Esophagus mucosa (tissue), 1 donor: ENCODE data around the gene PTPRF. TPM values are rescaled to one million over a fixed set of nuclear protein-coding genes. Genes with fewer than 3 reads are reported as not detected.
A peak's percentile ranks its signal among the peaks of the same experiment; 100 is the strongest.
"Not testable (repeated sequence)": the region's sequence is repeated elsewhere in the genome, so short reads cannot be mapped to it uniquely, and the experiment has no call there.

ENCODE experiments used
- ATAC-seq: fragments of 200-7000 bp; cut with Tn5 transposase; one replicate; pipeline ENCODE4 v1.9.1; 2020
- total RNA-seq: library from RNA; stranded (reverse); gene quantifications from one replicate; pipeline ENCODE4 v1.2.4, GENCODE V29; 2023
- donor health status: DM: yes; HTN: yes; CAD: no.

PTPRF gene
- total RNA-seq, result 285 TPM

GRCh38 chr1:43530483-43531106 is at the start of gene PTPRF:
TSS of gene PTPRF (plus strand) at chr1:43530883. CDS start at chr1:43545076, 14,193 bp downstream.
- peak; percentile 44 for ATAC-seq

GRCh38 chr1:43481491-43481890 is 49.2 kb upstream of the PTPRF start:
- no peak for ATAC-seq

- no peak for ATAC-seq
Observed at GRCh38 chr1:43482215-43482614, 48.5 kb upstream of the PTPRF start.

GRCh38 chr1:43484367-43484766 is 46.3 kb upstream of the PTPRF start:
- ATAC-seq, result no peak

DNA sequence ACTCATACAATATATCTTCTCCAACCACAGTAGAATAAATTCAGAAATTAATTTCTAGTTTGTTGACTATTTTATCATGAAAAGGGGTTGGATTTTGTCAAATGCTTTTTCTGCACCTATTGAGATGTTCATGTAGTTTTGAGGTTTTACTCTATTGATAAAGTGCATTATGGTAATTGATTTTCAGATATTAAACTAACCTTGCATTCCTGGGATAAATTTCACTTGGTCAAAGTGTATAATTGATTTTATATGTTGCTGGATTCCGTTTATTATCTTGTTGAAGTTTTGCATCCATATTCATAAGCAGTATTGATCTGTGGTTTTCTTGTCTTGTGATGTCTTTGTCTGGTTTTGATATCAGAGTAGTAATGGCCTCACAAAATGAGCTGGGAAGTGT is 42.5 kb upstream of the PTPRF start:
- ATAC-seq, result no peak

DNA sequence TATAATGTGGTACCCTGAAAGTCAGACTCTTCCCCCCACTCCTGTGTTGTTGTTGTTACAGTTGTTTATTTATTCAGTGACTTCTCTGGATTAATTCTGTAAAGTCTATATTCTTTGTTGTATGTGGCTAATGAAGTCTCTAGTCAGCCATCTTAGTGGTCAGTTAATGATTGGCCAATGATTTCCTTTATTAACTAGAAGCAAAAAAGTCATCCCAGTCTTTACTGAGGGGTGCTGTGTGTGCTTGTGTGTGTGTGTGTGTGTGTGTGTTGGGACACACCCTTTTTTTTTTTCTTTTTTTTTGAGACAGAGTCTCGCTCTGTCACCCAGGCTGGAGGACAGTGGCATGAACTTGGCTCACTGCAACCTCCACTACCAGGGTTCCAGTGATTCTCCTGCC is 39.6 kb upstream of the PTPRF start:
- no peak for ATAC-seq

GRCh38 chr1:43492826-43493225 is 37.9 kb upstream of the PTPRF start:
- ATAC-seq, result no peak

GRCh38 chr1:43493661-43494450 is 36.8 kb upstream of the PTPRF start:
- ATAC-seq, result no peak

DNA sequence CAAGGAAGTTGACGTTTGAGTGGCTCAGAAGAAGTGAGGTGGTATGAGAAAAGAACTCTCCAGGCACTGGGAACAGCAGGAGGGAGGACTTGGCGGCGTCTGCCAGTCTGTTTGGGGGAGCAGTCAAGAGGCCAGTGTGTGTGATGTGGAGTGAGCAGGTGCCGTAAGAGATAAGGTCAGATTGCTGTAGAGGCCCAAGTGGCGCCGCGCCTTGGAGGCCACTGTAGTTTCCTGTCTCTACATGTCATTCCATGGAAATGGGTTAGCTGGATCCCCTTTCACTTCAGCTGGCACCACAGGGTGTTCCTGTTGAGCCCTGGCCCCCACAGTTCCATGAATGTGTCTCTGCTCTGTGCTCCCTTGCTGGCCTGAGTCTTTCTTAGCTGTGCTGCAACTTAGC is 35.5 kb upstream of the PTPRF start:
- no peak for ATAC-seq

GRCh38 chr1:43499898-43500297 is 30.8 kb upstream of the PTPRF start:
- ATAC-seq, result no peak

- not testable (repeated sequence) for ATAC-seq
Observed at GRCh38 chr1:43501806-43502205, 28.9 kb upstream of the PTPRF start.

DNA sequence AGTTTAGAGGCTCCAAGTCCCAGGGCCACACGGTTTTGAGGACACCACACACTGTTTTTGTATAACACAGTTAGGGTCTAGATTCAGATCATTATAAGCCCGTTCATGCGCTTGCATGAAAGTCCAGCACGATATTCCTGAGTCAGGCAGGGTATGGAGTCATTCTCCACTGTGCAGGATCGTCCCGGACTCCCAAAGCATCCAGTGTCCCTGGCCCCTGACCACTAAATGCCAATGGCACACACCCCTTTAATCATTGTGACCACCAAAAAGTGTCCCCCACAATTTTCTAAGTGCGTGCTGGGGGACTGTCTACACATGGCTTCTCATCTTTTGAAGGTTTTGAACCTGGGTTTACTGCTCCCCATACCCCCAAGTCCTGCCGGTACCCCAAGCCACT is 27.1 kb upstream of the PTPRF start:
- ATAC-seq, result no peak

- ATAC-seq, result no peak
Observed at GRCh38 chr1:43505077-43505780, 25.5 kb upstream of the PTPRF start.

GRCh38 chr1:43506233-43506632 is 24.4 kb upstream of the PTPRF start:
- ATAC-seq, result no peak

DNA sequence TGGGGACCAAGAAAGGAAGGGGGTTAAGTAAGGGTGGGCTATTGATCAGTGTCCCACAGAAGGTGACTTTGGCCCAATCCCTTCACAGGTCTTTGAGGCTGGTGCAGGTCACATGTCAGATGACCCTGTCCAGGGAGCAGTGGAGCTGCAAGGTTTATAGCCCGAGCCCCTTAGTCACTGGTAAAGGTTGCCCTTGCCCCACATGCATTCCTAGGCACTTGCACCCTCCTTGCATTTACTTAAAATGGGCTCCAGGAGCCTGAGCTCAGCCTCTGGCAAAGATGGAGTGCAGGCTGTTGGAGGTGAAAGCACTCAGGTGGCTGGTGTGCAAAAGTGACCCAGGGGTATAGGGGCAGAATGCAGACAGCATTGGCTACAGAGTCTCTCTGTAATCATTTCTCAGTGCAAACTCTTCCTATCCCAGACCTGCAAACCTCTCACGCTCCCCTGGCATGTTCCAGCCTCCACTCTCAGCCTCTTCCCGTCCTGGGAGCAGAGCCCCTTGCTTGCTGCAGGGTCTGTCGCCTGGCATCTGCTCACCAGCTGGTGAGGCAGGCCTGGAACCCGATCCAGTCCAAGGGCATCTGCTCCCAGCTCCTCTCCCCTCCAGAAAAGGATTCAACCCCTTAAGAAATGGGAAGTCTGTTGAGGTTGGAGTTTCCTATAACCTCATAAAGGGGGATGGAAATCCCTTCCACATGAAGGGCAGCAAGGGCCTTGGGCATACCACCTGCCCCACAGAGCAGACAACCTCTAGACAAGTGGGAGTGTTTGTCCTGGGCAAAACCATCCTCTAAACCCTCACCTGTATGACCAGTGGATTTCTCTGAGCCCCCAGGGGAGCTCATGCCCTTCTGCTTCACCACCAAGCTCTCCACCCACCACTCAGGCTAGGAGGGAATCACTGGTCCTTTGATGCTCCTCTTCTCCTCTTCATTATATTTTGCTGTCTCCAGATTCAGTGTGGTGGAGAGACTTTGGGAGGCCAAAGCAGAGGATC is 23.1 kb upstream of the PTPRF start:
- no peak for ATAC-seq

DNA sequence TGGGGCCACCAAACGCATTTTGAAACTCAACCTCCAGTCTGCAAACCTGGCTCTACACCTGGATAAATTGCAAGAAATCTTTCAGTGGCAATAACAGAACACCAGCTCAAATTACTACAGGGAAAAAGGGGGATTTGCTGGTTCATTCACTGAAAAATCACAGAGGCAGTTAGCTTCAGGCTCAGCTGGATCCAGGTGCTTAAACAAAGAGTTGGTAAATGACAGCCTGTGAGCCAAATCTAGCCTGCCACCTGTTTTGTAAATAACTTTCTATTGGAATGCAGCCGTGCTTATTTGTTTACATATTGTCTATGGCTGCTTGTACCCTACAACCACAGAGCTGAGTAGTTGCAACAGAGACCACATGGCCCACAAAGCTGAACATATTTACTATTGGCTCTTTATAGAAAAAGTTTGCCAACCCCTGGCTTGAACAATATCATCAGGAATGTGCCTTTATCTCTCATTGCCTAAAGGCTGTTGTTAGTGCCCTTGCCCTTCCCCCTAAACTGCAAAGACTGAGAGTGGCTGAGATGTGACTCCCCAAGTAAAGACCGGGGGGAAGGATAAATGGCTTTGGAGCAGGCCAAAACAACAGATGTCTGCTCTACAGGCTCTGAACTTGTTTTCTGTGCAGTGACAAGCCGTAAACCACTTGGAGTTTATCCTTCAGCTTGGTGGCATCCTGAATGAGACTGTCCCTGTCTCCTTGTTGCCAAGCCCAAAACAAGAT is 21.5 kb upstream of the PTPRF start:
- no peak for ATAC-seq

GRCh38 chr1:43509740-43510375 is 20.8 kb upstream of the PTPRF start:
- ATAC-seq, result peak; percentile 84

GRCh38 chr1:43510621-43511020 is 20.1 kb upstream of the PTPRF start:
- ATAC-seq, result no peak

GRCh38 chr1:43511394-43511793 is 19.3 kb upstream of the PTPRF start:
- ATAC-seq, result no peak

GRCh38 chr1:43512133-43512532 is 18.6 kb upstream of the PTPRF start:
- no peak for ATAC-seq

DNA sequence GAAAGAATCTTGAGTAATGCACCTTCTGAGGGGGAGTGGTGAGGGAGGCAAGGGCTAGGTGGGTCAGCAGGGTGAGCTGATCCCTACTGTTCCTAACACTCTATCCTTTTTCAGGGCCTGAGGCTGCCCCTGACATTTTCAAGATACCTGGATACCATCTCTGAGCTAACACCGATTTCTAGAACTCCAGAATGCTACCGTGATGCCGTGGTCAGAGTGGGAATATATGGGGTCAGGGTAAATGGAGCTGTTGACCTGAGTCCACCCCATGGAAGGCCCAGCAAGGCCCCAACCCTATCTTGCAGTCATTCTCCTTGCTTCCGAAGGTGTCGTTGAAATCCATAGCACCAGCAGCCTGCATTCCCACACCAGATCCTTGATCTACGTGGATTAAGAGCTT is 18.0 kb upstream of the PTPRF start:
- no peak for ATAC-seq
